GM12892 (cell line): ENCODE measurements around the gene APOBEC3B.

ENCODE experiments used
- POLR2A ChIP-seq: IDR thresholded peaks from 2 replicates; pipeline ENCODE4 v1.6.1; 2011; ENCODE audit warnings: low read depth, low read length, control low read depth
- POLR2AphosphoS5 ChIP-seq: IDR thresholded peaks from 2 replicates; pipeline ENCODE4 v1.6.1; 2011; ENCODE audit warnings: low read depth, low read length, control low read depth
- TAF1 ChIP-seq: IDR thresholded peaks from 2 replicates; pipeline ENCODE4 v1.6.1; 2011; ENCODE audit warnings: low read depth, mild to moderate bottlenecking, control low read depth, low read length, borderline replicate concordance

DNA sequence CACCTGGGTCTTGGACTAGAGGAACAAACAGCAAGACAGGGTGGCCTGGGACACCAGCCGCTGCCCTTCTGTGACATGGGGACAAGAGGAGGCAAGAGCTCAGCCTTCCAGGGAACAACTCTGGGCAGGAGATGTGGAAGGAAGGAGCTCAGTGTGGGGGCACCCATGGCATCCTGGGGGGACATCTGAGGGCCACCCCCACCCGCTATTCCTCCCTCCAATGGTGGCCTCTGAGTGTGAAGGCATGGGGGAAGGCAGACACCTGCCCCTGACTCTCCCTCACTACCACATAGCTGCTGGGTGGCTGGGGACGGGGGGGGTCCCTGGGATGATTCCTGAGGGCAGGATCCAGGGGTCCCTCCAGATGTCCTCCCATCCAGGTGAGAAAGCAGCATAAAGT is 4.5 kb downstream of the APOBEC3B start:
- TF ChIP-seq TAF1 (no peak), POLR2A (no peak), POLR2AphosphoS5 (no peak)
